Measurements from ENCODE around the gene FBXO22.
"Not testable (repeated sequence)": the region's sequence is repeated elsewhere in the genome, so short reads cannot be mapped to it uniquely, and the experiment has no call there.

- TF ChIP-seq, protein P1, sequence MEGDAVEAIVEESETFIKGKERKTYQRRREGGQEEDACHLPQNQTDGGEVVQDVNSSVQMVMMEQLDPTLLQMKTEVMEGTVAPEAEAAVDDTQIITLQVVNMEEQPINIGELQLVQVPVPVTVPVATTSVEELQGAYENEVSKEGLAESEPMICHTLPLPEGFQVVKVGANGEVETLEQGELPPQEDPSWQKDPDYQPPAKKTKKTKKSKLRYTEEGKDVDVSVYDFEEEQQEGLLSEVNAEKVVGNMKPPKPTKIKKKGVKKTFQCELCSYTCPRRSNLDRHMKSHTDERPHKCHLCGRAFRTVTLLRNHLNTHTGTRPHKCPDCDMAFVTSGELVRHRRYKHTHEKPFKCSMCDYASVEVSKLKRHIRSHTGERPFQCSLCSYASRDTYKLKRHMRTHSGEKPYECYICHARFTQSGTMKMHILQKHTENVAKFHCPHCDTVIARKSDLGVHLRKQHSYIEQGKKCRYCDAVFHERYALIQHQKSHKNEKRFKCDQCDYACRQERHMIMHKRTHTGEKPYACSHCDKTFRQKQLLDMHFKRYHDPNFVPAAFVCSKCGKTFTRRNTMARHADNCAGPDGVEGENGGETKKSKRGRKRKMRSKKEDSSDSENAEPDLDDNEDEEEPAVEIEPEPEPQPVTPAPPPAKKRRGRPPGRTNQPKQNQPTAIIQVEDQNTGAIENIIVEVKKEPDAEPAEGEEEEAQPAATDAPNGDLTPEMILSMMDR (IDR thresholded peaks at IDR 0.05; ENCODE audit: poor library complexity) = not testable (repeated sequence)
- not testable (repeated sequence) for TF ChIP-seq EZH2phosphoT487 (IDR thresholded peaks at IDR 0.05; ENCODE audit: low read depth, severe bottlenecking, unreplicated experiment)
Measured at GRCh38 chr15:75910355-75910754, 6.7 kb downstream of the FBXO22 start.

Measured in hepatocyte (in vitro differentiated cells).